ENCODE data around the gene FAM162B.
"Not testable (repeated sequence)": the region's sequence is repeated elsewhere in the genome, so short reads cannot be mapped to it uniquely, and the experiment has no call there.

Gene FAM162B

GRCh38 chr6:116766506-116767176 is 1.1 kb upstream of the FAM162B start:
- H3K9me3 ChIP-seq (ENCODE audit: control insufficient read depth, insufficient read depth, low read length), result no peaks in the 10 kb centered on the region
- H3K36me3 ChIP-seq (ENCODE audit: control insufficient read depth, insufficient read depth, low read length), result no peaks in the 10 kb centered on the region
- no peak overlapping the region for H3K9ac ChIP-seq (ENCODE audit: low read depth, low read length)
- peaks cover 35% of the 10 kb centered on the region for H3K27me3 ChIP-seq (ENCODE audit: control insufficient read depth, insufficient read depth, low read length)
- H3K4me1 ChIP-seq (ENCODE audit: control insufficient read depth, insufficient read depth, low read length), result peaks cover 6% of the 10 kb centered on the region
- no peak overlapping the region for H3K4me3 ChIP-seq (ENCODE audit: low read depth, low read length)

GRCh38 chr6:116764629-116764960 is 924 bp downstream of the FAM162B start:
- H3K9me3 ChIP-seq (ENCODE audit: control insufficient read depth, insufficient read depth, low read length), result no peaks in the 10 kb centered on the region
- H3K4me3 ChIP-seq (ENCODE audit: low read depth, low read length), result peak overlapping the region; percentile 78
- H3K36me3 ChIP-seq (ENCODE audit: control insufficient read depth, insufficient read depth, low read length), result no peaks in the 10 kb centered on the region
- H3K9ac ChIP-seq (ENCODE audit: low read depth, low read length), result peak overlapping the region; percentile 66
- H3K27me3 ChIP-seq (ENCODE audit: control insufficient read depth, insufficient read depth, low read length), result peaks cover 35% of the 10 kb centered on the region
- peaks cover 6% of the 10 kb centered on the region for H3K4me1 ChIP-seq (ENCODE audit: control insufficient read depth, insufficient read depth, low read length)

- no peaks in the 10 kb centered on the region for H3K9me3 ChIP-seq (ENCODE audit: control insufficient read depth, insufficient read depth, low read length)
- no peak overlapping the region for H3K9ac ChIP-seq (ENCODE audit: low read depth, low read length)
- H3K4me1 ChIP-seq (ENCODE audit: control insufficient read depth, insufficient read depth, low read length), result peaks cover 6% of the 10 kb centered on the region
- H3K36me3 ChIP-seq (ENCODE audit: control insufficient read depth, insufficient read depth, low read length), result no peaks in the 10 kb centered on the region
- H3K27me3 ChIP-seq (ENCODE audit: control insufficient read depth, insufficient read depth, low read length), result peaks cover 35% of the 10 kb centered on the region
- peak overlapping the region; percentile 78 for H3K4me3 ChIP-seq (ENCODE audit: low read depth, low read length)
Observed at GRCh38 chr6:116763906-116764628, 1.5 kb downstream of the FAM162B start.

- Histone ChIP-seq H3K9ac (ENCODE audit: low read depth, low read length) (no peak overlapping the region), H3K9me3 (ENCODE audit: control insufficient read depth, insufficient read depth, low read length) (no peaks in the 10 kb centered on the region), H3K4me3 (ENCODE audit: low read depth, low read length) (no peak overlapping the region), H3K4me1 (ENCODE audit: control insufficient read depth, insufficient read depth, low read length) (peaks cover 6% of the 10 kb centered on the region), H3K27me3 (ENCODE audit: control insufficient read depth, insufficient read depth, low read length) (peaks cover 35% of the 10 kb centered on the region), H3K36me3 (ENCODE audit: control insufficient read depth, insufficient read depth, low read length) (no peaks in the 10 kb centered on the region)
Observed at GRCh38 chr6:116763048-116763447, 2.5 kb downstream of the FAM162B start.

GRCh38 chr6:116762235-116762634 is 3.3 kb downstream of the FAM162B start:
- H3K9ac ChIP-seq (ENCODE audit: low read depth, low read length), result no peak overlapping the region
- peaks cover 6% of the 10 kb centered on the region for H3K4me1 ChIP-seq (ENCODE audit: control insufficient read depth, insufficient read depth, low read length)
- no peaks in the 10 kb centered on the region for H3K9me3 ChIP-seq (ENCODE audit: control insufficient read depth, insufficient read depth, low read length)
- H3K36me3 ChIP-seq (ENCODE audit: control insufficient read depth, insufficient read depth, low read length), result no peaks in the 10 kb centered on the region
- no peak overlapping the region for H3K4me3 ChIP-seq (ENCODE audit: low read depth, low read length)
- H3K27me3 ChIP-seq (ENCODE audit: control insufficient read depth, insufficient read depth, low read length), result peaks cover 32% of the 10 kb centered on the region

- no peaks in the 10 kb centered on the region for H3K36me3 ChIP-seq (ENCODE audit: control insufficient read depth, insufficient read depth, low read length)
- no peak overlapping the region for H3K9ac ChIP-seq (ENCODE audit: low read depth, low read length)
- peaks cover 27% of the 10 kb centered on the region for H3K27me3 ChIP-seq (ENCODE audit: control insufficient read depth, insufficient read depth, low read length)
- no peaks in the 10 kb centered on the region for H3K9me3 ChIP-seq (ENCODE audit: control insufficient read depth, insufficient read depth, low read length)
- peaks cover 6% of the 10 kb centered on the region for H3K4me1 ChIP-seq (ENCODE audit: control insufficient read depth, insufficient read depth, low read length)
- H3K4me3 ChIP-seq (ENCODE audit: low read depth, low read length), result no peak overlapping the region
Observed at GRCh38 chr6:116761779-116762178, 3.7 kb downstream of the FAM162B start.

GRCh38 chr6:116745176-116745575 is 20.3 kb downstream of the FAM162B start:
- Histone ChIP-seq H3K9ac (ENCODE audit: low read depth, low read length) (no peak overlapping the region), H3K4me3 (ENCODE audit: low read depth, low read length) (no peak overlapping the region), H3K36me3 (ENCODE audit: control insufficient read depth, insufficient read depth, low read length) (no peaks in the 10 kb centered on the region), H3K27me3 (ENCODE audit: control insufficient read depth, insufficient read depth, low read length) (no peaks in the 10 kb centered on the region), H3K4me1 (ENCODE audit: control insufficient read depth, insufficient read depth, low read length) (peaks cover 4% of the 10 kb centered on the region), H3K9me3 (ENCODE audit: control insufficient read depth, insufficient read depth, low read length) (no peaks in the 10 kb centered on the region)

- H3K9me3 ChIP-seq (ENCODE audit: control insufficient read depth, insufficient read depth, low read length), result no peaks in the 10 kb centered on the region
- H3K4me1 ChIP-seq (ENCODE audit: control insufficient read depth, insufficient read depth, low read length), result peaks cover 4% of the 10 kb centered on the region
- H3K9ac ChIP-seq (ENCODE audit: low read depth, low read length), result no peak overlapping the region
- no peaks in the 10 kb centered on the region for H3K36me3 ChIP-seq (ENCODE audit: control insufficient read depth, insufficient read depth, low read length)
- H3K4me3 ChIP-seq (ENCODE audit: low read depth, low read length), result no peak overlapping the region
- H3K27me3 ChIP-seq (ENCODE audit: control insufficient read depth, insufficient read depth, low read length), result no peaks in the 10 kb centered on the region
Observed at GRCh38 chr6:116741571-116741970, 23.9 kb downstream of the FAM162B start.

GRCh38 chr6:116740486-116740885 is 25.0 kb downstream of the FAM162B start:
- not testable (repeated sequence) for H3K27me3 ChIP-seq (ENCODE audit: control insufficient read depth, insufficient read depth, low read length); H3K9me3 ChIP-seq (ENCODE audit: control insufficient read depth, insufficient read depth, low read length); H3K4me1 ChIP-seq (ENCODE audit: control insufficient read depth, insufficient read depth, low read length)

GRCh38 chr6:116737004-116737403 is 28.5 kb downstream of the FAM162B start:
- no peak overlapping the region for H3K9ac ChIP-seq (ENCODE audit: low read depth, low read length)
- H3K4me3 ChIP-seq (ENCODE audit: low read depth, low read length), result no peak overlapping the region
- H3K27me3 ChIP-seq (ENCODE audit: control insufficient read depth, insufficient read depth, low read length), result no peaks in the 10 kb centered on the region
- H3K9me3 ChIP-seq (ENCODE audit: control insufficient read depth, insufficient read depth, low read length), result no peaks in the 10 kb centered on the region
- H3K36me3 ChIP-seq (ENCODE audit: control insufficient read depth, insufficient read depth, low read length), result no peaks in the 10 kb centered on the region
- H3K4me1 ChIP-seq (ENCODE audit: control insufficient read depth, insufficient read depth, low read length), result no peaks in the 10 kb centered on the region

More at GRCh38 chr6:116740486-116740885, 25.0 kb downstream of the FAM162B start:
- H3K36me3 ChIP-seq (ENCODE audit: control insufficient read depth, insufficient read depth, low read length); H3K4me3 ChIP-seq (ENCODE audit: low read depth, low read length); H3K9ac ChIP-seq (ENCODE audit: low read depth, low read length): not testable (repeated sequence)

GRCh38 chr6:116730513-116730912 is 35.0 kb downstream of the FAM162B start:
- Histone ChIP-seq H3K9me3 (ENCODE audit: control insufficient read depth, insufficient read depth, low read length) (no peaks in the 10 kb centered on the region), H3K9ac (ENCODE audit: low read depth, low read length) (no peak overlapping the region), H3K4me3 (ENCODE audit: low read depth, low read length) (no peak overlapping the region), H3K4me1 (ENCODE audit: control insufficient read depth, insufficient read depth, low read length) (no peaks in the 10 kb centered on the region), H3K36me3 (ENCODE audit: control insufficient read depth, insufficient read depth, low read length) (no peaks in the 10 kb centered on the region), H3K27me3 (ENCODE audit: control insufficient read depth, insufficient read depth, low read length) (no peaks in the 10 kb centered on the region)

GRCh38 chr6:116726947-116727346 is 38.6 kb downstream of the FAM162B start:
- Histone ChIP-seq H3K9me3 (ENCODE audit: control insufficient read depth, insufficient read depth, low read length) (no peaks in the 10 kb centered on the region), H3K36me3 (ENCODE audit: control insufficient read depth, insufficient read depth, low read length) (peaks cover 3% of the 10 kb centered on the region), H3K4me1 (ENCODE audit: control insufficient read depth, insufficient read depth, low read length) (no peaks in the 10 kb centered on the region), H3K4me3 (ENCODE audit: low read depth, low read length) (no peak overlapping the region), H3K27me3 (ENCODE audit: control insufficient read depth, insufficient read depth, low read length) (no peaks in the 10 kb centered on the region), H3K9ac (ENCODE audit: low read depth, low read length) (no peak overlapping the region)

Measured in iPS-15b (cell line).